Daoy (cell line): ENCODE data around the gene MAP2K6. TPM values are rescaled to one million over a fixed set of nuclear protein-coding genes. Genes with fewer than 3 reads are reported as not detected.

Experiments
- DNase-seq: peaks from one replicate; pipeline ENCODE4 v3.0.0-alpha.2; 2015; ENCODE audit warnings: low read depth
- total RNA-seq: library from RNA; depleted of rRNA; stranded (reverse); fragments of >200 nt; shearing (Covaris generic); gene quantifications from 2 replicates; pipeline ENCODE4 v1.2.3, GENCODE V29; 2014; rRNA removed

Gene MAP2K6
- total RNA-seq = 0.40 and 5.9 TPM in 2 replicates

GRCh38 chr17:69414408-69415274 lies at the start of gene MAP2K6:
TSS of gene MAP2K6 (plus strand) at chr17:69414697. CDS start at chr17:69414985, 288 bp downstream.
- DNase-seq = peak; percentile 72

- DNase-seq = no peak
These were observed 47.2 kb upstream of the MAP2K6 start for GRCh38 chr17:69367298-69367697.

- no peak for DNase-seq
These were observed 41.4 kb upstream of the MAP2K6 start for GRCh38 chr17:69373069-69373468.

- DNase-seq = no peak
These were observed 39.3 kb upstream of the MAP2K6 start for GRCh38 chr17:69375229-69375628.

- DNase-seq = no peak
These were observed 25.6 kb upstream of the MAP2K6 start for GRCh38 chr17:69388822-69389442.

- no peak for DNase-seq
These were observed 23.5 kb upstream of the MAP2K6 start for GRCh38 chr17:69390795-69391501.

- DNase-seq = no peak
These were observed 13.2 kb upstream of the MAP2K6 start for GRCh38 chr17:69401251-69401650.

GRCh38 chr17:69402052-69402451 lies 12.4 kb upstream of the MAP2K6 start:
- peak; percentile 25 for DNase-seq

- no peak for DNase-seq
These were observed 10.1 kb upstream of the MAP2K6 start for GRCh38 chr17:69404399-69404798.

GRCh38 chr17:69405096-69405495 lies 9.4 kb upstream of the MAP2K6 start:
- no peak for DNase-seq

GRCh38 chr17:69406941-69407340 lies 7.6 kb upstream of the MAP2K6 start:
- no peak for DNase-seq

GRCh38 chr17:69407759-69408158 lies 6.7 kb upstream of the MAP2K6 start:
- no peak for DNase-seq

GRCh38 chr17:69410671-69411070 lies 3.8 kb upstream of the MAP2K6 start:
- no peak for DNase-seq

- no peak for DNase-seq
These were observed 2.7 kb upstream of the MAP2K6 start for GRCh38 chr17:69411766-69412165.

- DNase-seq = no peak
These were observed 2.2 kb upstream of the MAP2K6 start for GRCh38 chr17:69412251-69412671.

- no peak for DNase-seq
These were observed 934 bp downstream of the MAP2K6 start for GRCh38 chr17:69415431-69415830.

- no peak for DNase-seq
These were observed 3.3 kb downstream of the MAP2K6 start for GRCh38 chr17:69417545-69418483.

- DNase-seq = no peak
These were observed 4.0 kb downstream of the MAP2K6 start for GRCh38 chr17:69418535-69418934.

GRCh38 chr17:69423450-69423849 lies 9.0 kb downstream of the MAP2K6 start:
- DNase-seq = peak; percentile 20

- DNase-seq = no peak
These were observed 10.0 kb downstream of the MAP2K6 start for GRCh38 chr17:69424287-69425041.

GRCh38 chr17:69425978-69426377 lies 11.5 kb downstream of the MAP2K6 start:
- no peak for DNase-seq
